GM18907 (cell line): ENCODE measurements around the gene FAIM2.
A peak's percentile ranks its signal among the peaks of the same experiment; 100 is the strongest.

Source experiments
- ATAC-seq: cut with Tn5 transposase; IDR thresholded peaks from one replicate; pipeline ENCODE4 v1.9.1; 2021; ENCODE audit warnings: mild to moderate bottlenecking, moderate library complexity; ENCODE audit not compliant: unreplicated experiment

The FAIM2 gene

DNA sequence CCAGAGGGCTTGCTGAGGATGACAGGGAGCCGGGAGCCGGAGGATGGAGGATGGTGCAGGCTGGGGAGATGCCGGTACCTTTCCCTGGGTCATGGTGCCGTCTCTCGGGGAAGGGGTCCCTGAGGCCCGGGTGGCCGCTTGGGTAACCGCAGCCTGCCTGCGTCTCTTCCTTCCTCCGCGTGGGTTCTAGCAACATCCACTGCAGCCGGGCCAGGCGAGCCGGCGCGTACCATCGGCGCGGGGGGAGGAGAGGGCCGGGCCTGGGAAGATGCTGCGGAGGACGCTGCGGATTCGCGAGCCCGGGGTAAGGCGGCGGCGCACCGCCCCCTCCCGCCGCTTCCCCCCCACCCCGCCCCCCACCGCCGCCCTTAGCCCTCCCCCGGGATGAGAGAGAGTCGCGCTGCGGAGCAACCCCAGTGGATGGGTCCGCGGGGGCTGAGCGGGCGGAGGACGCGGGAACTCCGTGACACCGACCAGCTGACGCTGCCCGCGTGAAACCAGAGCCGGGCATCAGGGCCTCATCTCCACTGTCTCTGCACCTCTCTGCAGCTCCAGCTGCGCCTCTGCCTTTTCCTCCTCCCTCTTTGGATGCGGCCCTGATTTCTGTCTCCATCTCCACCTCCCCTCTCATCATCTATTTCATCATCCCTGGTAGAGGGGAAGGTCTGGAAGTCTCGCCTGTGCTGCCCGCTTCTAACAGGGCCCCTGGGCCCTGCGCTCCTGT lies at the start of gene FAIM2:
Gene FAIM2, minus strand, starts transcription at position 201 of the 724 bp plus-strand sequence. Its CDS starts 108 bp downstream, at position 93.
- no peak for ATAC-seq

DNA sequence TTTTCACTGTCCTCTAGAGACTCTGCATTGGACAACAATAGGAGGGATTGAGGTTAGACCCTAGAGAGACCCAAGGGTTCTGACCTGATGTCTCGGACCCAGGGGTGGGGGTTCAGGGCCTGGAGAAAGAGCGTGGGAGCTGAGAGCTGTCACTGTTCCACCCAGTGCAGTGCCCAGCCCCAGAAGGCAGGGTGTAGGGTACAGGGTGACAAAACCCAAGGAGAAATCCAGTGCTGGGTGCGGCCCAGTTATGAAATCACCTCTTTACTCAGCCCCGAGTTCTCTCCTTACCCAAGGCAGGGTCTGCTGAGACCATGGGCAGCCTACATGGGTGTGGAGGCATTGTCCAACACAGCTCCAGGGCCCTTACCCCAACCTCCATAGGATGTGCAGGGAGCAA lies 49.5 kb upstream of the FAIM2 start:
- ATAC-seq = no peak

DNA sequence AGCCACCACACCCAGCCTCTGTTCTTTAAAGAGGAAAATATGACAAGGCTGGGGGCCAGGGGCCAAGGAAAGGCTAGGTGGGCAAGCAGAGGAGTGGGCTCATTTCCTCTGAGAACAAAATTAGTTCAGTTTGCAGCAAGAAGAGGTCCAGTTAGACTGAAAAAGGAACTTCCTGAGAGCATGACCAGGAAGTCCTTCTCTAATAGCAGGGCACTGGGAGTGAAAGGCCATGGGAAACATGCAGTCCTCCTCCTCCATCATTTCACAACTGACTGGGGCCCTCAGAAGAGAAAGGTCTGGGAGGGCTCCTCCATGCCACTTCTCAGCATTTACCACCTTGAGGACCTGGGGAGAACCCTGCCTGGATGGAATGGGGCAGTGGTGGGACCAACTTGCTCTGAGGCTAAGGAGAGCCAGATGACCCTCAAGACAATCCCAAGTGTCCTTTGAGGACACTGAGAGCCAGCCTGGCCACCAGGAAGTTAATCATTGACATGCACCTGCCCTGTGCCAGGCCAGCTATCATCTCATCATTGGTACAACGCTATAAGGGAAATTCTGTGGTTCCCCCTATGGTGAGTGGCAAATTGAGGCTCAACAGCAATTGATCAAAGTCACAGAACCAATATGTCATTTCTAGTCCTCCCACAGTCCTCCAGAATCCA lies 48.8 kb upstream of the FAIM2 start:
- ATAC-seq = no peak

DNA sequence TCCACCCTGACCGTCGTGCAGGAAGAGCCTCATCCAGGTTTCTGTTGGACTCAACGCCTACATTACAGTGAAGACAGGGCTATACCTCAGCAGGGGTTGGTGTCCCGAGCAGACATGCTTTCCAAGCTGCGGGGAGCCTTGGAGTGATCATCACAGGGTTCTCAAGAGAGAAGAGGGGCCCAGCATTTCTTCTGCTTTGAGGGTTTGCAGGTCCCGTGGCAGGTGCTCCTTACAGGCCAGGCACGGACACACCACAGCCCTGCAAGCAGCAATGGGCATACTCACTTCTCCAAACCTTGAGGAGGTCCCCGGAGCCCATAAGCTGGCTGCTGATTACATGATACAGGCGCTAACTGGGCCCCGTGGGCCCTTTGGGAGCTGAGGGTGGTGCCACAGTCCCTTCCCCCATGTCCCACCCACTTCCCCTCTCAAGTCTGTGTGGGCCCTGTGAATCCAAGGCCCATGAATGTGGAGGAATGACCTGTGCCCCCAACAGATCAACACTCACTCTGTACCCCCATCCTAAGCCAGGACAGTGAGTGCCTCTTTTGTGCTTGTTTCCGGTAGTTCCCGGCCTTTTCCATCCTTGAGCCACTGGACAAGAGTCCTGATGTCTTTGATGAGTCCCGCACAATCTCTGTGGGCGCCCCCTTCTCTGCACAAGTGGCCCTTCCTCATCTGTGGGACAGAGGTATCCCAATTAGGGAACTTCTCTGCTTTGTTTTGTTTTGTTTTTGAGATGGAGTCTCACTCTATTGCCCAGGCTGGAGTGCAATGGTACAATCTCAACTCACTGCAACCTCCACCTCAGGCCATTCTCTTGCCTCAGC lies 47.9 kb upstream of the FAIM2 start:
- no peak for ATAC-seq

DNA sequence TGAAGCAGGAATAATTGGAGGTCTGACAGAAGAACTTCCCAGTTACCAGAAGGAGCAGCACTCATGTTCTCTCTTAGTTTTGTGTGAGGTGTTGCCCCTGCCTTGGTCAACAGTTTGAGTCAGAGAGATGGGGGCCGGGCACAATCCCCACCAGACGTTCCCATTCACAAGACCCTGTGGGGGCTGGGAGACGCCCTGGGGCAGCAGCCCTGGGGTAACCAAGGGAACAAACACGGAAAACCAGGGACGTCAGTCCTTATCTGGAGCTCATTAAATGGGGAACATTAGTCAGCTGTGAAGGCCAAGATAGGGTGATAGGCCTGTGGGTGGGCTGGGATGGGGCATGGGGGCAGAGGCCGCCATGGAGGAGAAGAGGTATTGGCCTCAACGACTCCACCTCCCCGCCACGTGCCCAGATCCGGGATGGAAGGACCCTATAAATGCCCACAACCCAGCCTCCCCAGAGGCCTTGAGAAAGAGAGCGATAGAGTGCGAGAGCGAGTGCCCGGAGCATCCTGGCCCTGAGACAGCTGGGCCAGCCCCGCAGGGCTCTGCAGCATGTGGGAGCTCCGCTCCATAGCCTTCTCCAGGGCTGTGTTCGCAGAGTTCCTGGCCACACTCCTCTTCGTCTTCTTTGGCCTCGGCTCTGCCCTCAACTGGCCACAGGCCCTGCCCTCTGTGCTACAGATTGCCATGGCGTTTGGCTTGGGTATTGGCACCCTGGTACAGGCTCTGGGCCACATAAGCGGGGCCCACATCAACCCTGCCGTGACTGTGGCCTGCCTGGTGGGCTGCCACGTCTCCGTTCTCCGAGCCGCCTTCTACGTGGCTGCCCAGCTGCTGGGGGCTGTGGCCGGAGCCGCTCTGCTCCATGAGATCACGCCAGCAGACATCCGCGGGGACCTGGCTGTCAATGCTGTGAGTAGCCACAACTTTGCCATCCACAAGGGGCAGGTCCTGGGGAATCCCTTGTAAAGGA lies 46.9 kb upstream of the FAIM2 start, which contains the start of gene AQP2:
Gene AQP2, plus strand, starts transcription at position 465 of the 979 bp plus-strand sequence. Its CDS starts 94 bp downstream, at position 559.
- no peak for ATAC-seq

DNA sequence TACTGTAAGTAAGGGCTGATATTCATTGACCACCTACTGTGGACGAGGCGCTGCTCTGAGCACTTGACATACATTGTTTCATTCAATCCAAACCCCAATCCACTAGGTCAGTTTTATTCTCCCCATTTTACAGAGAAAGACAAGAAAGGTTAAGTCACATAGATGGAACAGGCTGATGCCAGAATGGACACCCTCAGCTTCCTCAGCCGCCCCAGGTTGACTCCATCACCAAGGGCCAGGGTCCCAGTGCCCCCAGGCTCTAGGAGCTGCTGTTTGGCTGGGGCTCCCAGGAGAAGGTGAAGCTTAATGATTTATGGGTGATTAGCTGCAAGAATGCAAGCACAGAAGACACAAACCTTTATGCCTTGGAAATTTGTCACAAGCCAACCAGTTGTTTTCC lies 46.2 kb upstream of the FAIM2 start:
- ATAC-seq = no peak

DNA sequence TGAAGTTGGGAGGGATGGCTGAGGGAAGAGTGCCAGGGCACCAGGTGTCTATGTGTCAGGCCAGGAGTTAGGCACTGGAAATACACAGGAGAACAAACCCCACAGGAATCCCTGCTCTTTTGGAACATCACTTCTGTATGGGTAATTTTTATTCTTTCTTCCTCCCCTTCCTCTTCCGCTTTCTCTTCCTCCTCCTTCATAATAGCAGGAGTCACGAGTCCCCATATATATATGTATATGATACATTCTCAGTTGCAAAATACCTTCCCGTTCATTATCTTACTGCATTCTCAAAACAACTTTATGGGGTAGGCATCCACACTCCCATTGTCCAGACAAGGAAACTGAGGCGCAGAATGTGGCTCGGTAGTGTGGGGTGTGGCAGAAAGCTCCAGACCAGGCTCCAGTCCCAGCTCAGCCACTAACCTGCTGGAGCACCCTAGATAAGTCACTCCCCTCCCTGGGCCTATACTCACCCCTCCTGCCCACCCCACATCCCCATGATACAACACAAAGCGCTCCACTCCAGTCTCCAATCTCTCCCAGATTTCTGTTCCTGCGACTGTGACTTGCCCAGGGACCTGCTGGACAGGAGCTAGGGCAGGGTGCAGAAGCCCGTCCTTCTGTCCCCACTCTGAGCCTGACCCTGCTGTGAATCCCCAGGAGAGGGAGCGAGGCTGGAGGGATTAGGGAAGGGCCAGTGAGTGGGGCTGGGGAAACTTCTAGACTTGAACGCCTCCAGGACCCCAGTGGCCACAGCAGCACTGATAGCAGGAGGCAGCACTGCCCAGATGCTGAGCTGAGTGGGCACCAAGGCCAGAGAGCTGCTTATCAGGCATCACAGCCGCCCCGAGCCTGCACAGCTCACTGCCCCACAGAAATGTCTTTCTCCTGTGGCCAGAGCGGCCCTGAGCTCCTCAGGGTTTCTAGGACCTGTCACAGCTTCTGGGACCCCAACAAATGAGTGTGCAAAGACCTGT lies 45.5 kb upstream of the FAIM2 start:
- ATAC-seq = no peak

DNA sequence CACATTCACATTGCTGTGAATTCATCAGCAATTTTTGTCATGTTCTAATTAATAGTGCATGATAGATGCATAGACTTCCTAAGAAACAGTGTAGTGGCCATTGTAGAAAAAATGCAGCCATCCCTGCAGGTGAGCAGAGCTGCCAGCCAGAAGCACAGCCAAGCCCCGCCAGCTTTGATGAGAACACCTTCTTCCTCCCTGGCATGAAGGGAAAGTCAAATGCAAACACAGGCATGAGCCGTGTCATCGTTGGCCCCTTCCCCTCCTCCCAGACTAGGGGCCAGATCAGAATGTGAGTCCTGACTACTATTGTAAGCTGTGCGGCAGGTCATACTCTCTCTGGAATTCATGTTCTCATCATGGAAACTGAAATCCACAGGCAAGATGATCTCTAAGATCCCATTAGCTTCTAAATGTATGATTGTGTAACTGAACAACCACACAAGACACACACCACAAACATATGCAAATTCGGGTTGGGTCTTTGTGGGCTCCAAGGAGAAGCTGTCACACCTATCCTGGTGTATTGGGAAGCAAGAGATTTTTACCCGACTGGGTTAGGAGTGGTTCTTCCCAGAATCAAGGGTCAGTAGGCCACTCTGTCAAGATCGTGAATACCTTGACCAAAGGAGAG lies 44.0 kb upstream of the FAIM2 start:
- ATAC-seq = no peak

DNA sequence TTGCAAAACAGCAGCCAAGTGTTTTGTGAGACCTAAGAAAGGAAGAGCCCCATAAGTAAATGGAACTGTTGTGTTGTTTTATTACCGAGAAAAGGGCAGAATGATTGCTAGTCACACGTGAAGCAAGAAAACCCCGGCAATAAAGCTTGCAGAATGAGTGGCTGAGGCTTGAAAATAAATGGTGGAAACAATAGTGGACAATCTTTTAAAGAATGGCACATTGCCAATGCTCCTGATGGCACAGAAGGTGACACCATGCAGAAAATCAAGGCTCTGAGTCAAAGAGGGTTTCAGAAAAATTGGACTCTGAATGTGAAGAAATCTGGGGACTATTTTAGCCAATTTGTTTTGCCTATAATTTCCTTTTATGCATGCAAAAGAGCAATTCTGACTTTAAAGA lies 42.8 kb upstream of the FAIM2 start:
- no peak for ATAC-seq

DNA sequence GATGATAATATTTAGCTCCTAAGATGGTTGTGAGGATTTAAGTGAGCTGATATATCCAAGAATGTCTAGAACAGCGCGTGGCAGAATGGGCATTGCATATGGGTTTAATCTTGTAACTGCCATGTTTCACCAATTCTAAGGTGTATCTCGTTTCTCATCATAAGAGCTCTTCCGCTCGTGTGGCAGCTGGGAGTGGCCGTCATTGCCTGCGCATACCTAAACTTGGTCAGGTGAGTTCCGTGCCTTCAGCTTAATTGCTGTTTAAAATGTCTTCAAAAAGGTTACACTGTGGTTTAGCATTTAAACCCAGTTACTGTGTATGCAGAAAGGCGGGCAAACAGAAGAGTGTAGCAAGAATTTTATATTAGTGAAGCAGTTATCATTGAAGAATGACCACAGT lies 42.4 kb upstream of the FAIM2 start:
- ATAC-seq = no peak

DNA sequence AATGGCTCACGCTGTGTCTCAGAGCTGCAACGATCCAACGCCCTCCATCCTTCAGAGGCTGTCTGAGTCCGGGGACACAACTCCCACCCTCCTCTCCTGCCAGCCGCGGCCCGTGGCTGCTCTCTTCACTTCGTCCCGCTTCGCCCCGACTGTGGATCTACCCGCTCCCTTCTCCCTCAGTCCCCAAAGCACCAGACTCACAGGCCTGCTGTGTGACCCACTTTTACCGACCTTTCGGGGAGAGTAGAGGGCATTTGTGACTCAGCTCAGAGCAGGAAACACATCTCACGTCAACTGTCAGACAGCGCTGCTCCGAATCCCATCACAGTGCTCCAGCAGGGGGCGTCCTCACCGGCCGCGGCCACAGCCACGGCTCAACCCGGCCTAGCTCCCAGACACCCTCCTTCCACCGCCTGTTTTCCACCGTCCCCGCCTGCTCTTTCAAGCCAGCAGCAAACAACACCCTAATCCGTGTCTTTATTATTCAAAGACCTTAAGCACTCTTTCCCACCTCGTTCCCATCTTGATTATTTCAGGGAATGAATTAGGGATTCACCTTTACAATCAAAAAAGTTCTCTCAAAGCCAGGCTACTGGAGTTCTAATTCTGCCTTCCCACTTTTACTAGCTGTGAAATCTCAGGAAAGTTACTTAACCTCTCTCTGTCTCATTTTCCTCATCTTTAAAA lies 41.8 kb upstream of the FAIM2 start:
- ATAC-seq = peak; percentile 86

DNA sequence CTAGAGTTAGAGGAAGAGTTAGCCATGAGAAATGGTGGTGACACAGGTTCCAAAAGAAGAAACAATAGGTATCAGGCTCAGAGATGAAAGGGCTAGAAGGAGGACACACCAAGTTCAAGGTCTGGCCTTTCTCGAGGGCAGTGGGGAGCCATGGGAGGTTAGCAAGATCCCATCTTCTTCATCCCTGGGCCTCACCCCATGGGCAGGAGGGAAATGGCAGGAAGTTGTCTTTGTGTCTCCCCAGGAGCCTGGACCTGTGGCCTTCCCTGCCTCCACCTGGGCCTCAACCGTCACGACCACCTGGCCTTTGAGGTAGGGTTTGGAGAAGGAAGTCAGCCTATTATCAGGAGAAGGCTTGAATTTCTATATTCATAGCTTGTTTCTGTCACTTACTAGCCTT lies 41.0 kb upstream of the FAIM2 start:
- no peak for ATAC-seq

DNA sequence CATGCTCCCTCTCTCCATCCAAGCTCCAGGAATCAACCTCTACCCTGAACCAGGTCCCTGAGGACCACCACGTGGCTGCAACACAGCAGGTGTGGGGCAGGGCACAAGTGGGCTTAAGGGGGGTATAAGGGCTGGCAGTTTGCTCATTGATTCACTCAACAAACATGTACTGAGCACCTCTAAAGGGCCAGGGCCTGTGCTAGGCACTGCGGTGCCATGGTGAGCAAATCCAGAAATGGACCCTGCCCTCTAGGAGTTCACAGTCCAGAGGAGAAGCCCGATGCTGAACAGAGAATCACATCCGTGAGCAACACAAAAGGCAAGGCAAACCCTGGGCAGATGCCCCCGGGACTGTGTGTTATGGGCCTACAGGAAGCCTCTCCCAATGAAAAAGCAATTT lies 40.3 kb upstream of the FAIM2 start:
- no peak for ATAC-seq

DNA sequence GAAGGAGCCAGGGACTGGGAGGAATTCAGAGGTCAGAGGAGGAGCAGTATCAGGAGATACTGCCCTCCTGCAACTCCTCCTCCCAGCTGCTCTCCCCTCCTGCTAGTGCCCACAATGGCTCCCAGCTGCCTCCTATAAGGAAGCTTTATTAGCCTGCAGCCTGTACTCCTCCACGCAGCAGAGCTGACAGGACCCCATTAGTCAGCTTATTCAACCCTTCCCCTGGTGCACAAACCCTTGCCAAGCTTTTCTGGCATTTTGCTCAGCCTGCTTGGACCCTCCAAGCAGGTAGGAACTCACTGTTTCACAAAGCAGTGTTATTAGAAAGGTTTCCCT lies 39.9 kb upstream of the FAIM2 start:
- no peak for ATAC-seq

DNA sequence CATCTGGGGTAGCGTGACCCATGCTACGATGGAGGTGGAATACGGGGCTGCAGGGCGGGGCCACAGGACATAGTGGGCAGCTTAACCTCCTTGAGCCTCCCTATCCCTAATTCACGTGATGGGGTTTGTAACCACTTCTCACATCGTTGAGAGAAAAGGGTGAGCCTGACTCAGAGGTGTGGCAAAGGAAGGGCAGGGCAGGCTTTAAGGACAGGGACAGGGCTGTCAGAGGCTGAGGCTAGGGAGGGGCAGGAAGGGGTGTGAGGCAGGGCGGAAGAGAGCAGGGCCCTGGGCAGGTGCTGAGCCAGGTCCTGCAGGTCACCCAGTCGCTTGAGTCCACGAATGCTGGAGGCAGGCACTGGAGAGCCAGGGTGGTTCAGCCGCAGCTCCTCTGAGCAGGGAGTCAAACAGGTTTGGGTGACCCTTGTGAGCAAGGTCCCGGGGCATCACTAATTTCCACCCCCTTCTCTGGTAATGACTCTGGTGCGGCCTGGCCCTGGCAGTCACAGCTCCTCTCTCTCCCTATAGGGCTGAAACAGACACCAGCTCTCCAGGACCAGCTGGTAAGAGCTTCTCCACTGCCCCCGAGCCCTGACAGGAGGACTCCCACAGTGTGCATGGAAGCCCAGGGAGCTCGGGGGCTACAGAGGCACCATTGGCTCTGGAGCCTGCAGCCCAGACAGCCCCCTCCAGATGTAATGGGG lies 39.4 kb upstream of the FAIM2 start:
- no peak for ATAC-seq

DNA sequence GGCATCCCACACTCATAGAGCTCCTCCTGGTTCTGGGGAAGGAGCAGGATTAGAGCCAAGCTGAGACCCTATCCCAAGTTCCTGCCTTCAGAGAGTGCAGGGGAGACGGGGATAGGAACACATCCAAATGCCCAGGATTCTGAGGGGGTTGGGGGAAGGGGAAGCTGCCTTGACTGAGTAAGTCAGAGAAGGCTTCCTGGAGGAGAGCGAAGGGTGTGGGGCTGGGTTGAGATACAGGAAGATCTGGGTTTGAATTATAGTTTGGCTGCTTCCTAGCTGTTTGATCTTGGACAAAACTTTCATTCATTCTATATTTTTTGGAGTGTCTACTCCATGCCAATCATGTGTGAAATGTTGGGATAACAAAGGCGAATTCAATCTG lies 38.8 kb upstream of the FAIM2 start:
- no peak for ATAC-seq

DNA sequence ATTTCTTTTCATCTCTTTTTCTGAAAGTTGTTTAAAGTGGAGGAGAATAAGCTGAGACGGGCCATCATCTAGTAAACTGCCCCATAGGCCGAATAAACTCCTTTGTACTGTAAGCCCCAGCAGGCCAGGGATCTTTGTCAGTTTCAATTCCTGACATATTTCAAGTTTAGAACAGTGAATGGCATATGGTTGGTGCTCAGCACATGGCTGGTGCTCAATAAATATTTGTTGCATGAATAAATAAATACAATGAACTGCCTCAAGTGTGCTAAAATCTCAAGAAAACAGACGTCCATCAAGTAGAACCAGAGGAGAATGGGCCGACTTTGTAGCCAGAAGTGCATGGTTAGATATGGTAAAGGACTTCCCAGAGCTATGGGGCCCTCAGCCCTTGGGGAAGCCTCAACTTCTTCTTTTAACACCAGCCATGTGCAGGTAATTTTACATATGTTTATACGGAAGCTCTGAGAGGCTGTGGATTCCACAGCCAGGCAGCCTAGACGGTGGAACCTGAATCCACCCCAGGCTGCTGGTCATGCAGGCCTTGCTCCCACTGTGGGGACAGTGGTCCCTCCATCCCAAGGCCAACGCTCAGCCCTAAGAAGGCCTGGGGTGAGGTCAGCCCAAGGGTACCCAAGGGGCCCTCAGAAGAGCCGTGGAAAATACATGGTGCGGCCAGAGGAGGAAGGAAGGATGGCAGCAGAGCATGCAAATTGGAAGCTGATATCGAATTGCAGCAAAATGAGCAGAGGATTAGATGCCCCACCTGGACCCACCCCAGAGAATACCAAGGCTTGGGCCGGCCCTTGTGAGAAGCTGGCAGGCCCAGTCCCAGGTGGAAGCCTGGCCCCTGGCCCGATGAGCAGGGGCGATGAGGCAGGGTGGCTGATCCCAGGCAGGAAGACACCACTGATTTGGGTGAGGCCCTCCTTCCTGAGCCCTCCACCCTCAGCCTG lies 38.1 kb upstream of the FAIM2 start:
- ATAC-seq = no peak
